HEK293T (cell line): ENCODE data around the gene NODAL.

Experiments
- ARNT ChIP-seq: fragments of 450-650 bp; IDR thresholded peaks from 2 replicates; pipeline ENCODE4 v1.6.1; 2017; ENCODE audit warnings: mild to moderate bottlenecking
- BHLHE40 ChIP-seq: fragments of 450-650 bp; IDR thresholded peaks from 2 replicates; pipeline ENCODE4 v1.6.1; 2016; ENCODE audit warnings: mild to moderate bottlenecking, moderate library complexity, borderline replicate concordance
- CTBP1 ChIP-seq: fragments of 450-650 bp; IDR thresholded peaks from 2 replicates; pipeline ENCODE4 v1.6.1; 2016; ENCODE audit warnings: borderline replicate concordance
- ELF4 ChIP-seq: fragments of 450-650 bp; IDR thresholded peaks from 2 replicates; pipeline ENCODE4 v1.6.1; 2017; ENCODE audit warnings: antibody characterized with exemption
- FOXK2 ChIP-seq: fragments of 450-650 bp; IDR thresholded peaks from 2 replicates; pipeline ENCODE4 v1.6.1; 2016; ENCODE audit warnings: mild to moderate bottlenecking
- FOXM1 ChIP-seq: fragments of 450-650 bp; IDR thresholded peaks from 2 replicates; pipeline ENCODE4 v1.6.1; 2017; ENCODE audit warnings: mild to moderate bottlenecking, borderline replicate concordance
- HDGF ChIP-seq: fragments of 450-650 bp; IDR thresholded peaks from 2 replicates; pipeline ENCODE4 v1.6.1; 2017; ENCODE audit warnings: antibody characterized with exemption, borderline replicate concordance
- L3MBTL2 ChIP-seq: fragments of 450-650 bp; conservative IDR thresholded peaks from 2 replicates; pipeline ENCODE4 v1.6.1; 2016; ENCODE audit warnings: mild to moderate bottlenecking
- LEF1 ChIP-seq: fragments of 450-650 bp; IDR thresholded peaks from 2 replicates; pipeline ENCODE4 v1.6.1; 2017; ENCODE audit warnings: mild to moderate bottlenecking, borderline replicate concordance
- NFRKB ChIP-seq: fragments of 450-650 bp; IDR thresholded peaks from 2 replicates; pipeline ENCODE4 v1.6.1; 2016; ENCODE audit warnings: mild to moderate bottlenecking, moderate library complexity
- SP1 ChIP-seq: fragments of 450-650 bp; IDR thresholded peaks from 2 replicates; pipeline ENCODE4 v1.6.1; 2017
- SUZ12 ChIP-seq: fragments of 450-650 bp; IDR thresholded peaks from 2 replicates; pipeline ENCODE4 v1.6.1; 2016; ENCODE audit warnings: mild to moderate bottlenecking

DNA sequence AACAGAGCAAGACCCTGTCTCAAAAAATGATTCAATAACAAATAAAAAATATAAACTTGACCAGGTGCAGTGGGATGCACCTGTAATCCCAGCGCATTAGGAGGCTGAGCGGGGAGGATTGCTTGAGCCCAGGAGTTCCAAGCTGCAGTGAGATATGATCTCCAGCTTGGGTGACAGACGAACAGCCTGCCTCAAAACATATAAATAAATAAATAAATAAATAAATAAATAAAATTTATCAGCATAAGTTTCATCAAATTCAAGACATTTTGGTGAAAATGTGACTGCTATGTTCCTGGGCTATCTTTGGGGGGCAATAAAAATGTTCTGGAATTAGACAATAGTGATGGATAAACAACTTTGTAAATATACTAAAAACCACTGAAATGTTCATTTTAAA is 42.3 kb downstream of the NODAL start:
- TF ChIP-seq CTBP1 (no peak), HDGF (no peak), LEF1 (no peak), ELF4 (no peak), L3MBTL2 (no peak), SUZ12 (no peak), FOXM1 (no peak), FOXK2 (no peak), ARNT (no peak), SP1 (no peak), BHLHE40 (no peak), NFRKB (no peak)
